OCI-LY3 (cell line): ENCODE data around the gene GNA12.

Experiments
- H2AFZ ChIP-seq: fragments of 200-600, 300-600 bp; shearing (Covaris generic); 2 replicates; pipeline ENCODE4 v1.6.0; 2014; ENCODE audit warnings: antibody characterized with exemption, low read depth, low read length
- H3K27ac ChIP-seq: fragments of 200-600, 300-600 bp; sonication (generic); 2 replicates; pipeline ENCODE4 v1.5.1; 2014; ENCODE audit warnings: mild to moderate bottlenecking, low read length, moderate library complexity, mixed read lengths
- H3K27me3 ChIP-seq: fragments of 200-600, 300-600 bp; sonication (generic); 2 replicates; pipeline ENCODE4 v1.6.1; 2014; ENCODE audit warnings: low read depth, low read length, mixed read lengths
- H3K36me3 ChIP-seq: fragments of 200-600, 300-600 bp; sonication (generic); replicated peaks from 2 replicates; pipeline ENCODE3; 2014; ENCODE audit warnings: low read depth, low read length, mixed read lengths
- H3K4me1 ChIP-seq: fragments of 300-600, 200-600 bp; sonication (generic); 2 replicates; pipeline ENCODE4 v1.6.1; 2014; ENCODE audit warnings: low read length, mixed read lengths
- H3K4me2 ChIP-seq: fragments of 200-600, 300-600 bp; sonication (generic); 2 replicates; pipeline ENCODE4 v1.6.1; 2014; ENCODE audit warnings: low read length, mixed read lengths
- H3K4me3 ChIP-seq: fragments of 300-600, 200-600 bp; sonication (generic); 2 replicates; pipeline ENCODE4 v1.5.1; 2014; ENCODE audit warnings: antibody characterized with exemption, mild to moderate bottlenecking, low read length, moderate library complexity
- H3K79me2 ChIP-seq: fragments of 300-600, 200-600 bp; shearing (Covaris generic); 2 replicates; pipeline ENCODE4 v1.6.1; 2014; ENCODE audit warnings: mild to moderate bottlenecking, low read length, mixed read lengths
- H3K9ac ChIP-seq: fragments of 300-600, 200-600 bp; shearing (Covaris generic); 2 replicates; pipeline ENCODE4 v1.6.0; 2014; ENCODE audit warnings: mild to moderate bottlenecking, low read length, moderate library complexity
- H3K9me3 ChIP-seq: fragments of 200-600, 300-600 bp; shearing (Covaris generic); 2 replicates; pipeline ENCODE4 v1.6.1; 2014; ENCODE audit warnings: low read length, mixed read lengths; ENCODE audit not compliant: insufficient read depth
- H4K20me1 ChIP-seq: fragments of 200-600, 300-600 bp; sonication (generic); 2 replicates; pipeline ENCODE4 v1.6.1; 2016; ENCODE audit warnings: low read length, mixed read lengths; ENCODE audit not compliant: insufficient read depth
- EZH2phosphoT487 ChIP-seq: fragments of 200-600 bp; shearing (Covaris generic); IDR thresholded peaks from 2 replicates; pipeline ENCODE4 v1.6.1; 2018; ENCODE audit warnings: antibody characterized with exemption, mixed run types, low read depth
- TF ChIP-seq, protein P1 (sequence below): fragments of 200-600, 300-600 bp; sonication (generic); IDR thresholded peaks from 2 replicates; pipeline ENCODE4 v1.5.1; 2014; ENCODE audit warnings: antibody characterized with exemption, low read length, low read depth

The GNA12 gene

DNA sequence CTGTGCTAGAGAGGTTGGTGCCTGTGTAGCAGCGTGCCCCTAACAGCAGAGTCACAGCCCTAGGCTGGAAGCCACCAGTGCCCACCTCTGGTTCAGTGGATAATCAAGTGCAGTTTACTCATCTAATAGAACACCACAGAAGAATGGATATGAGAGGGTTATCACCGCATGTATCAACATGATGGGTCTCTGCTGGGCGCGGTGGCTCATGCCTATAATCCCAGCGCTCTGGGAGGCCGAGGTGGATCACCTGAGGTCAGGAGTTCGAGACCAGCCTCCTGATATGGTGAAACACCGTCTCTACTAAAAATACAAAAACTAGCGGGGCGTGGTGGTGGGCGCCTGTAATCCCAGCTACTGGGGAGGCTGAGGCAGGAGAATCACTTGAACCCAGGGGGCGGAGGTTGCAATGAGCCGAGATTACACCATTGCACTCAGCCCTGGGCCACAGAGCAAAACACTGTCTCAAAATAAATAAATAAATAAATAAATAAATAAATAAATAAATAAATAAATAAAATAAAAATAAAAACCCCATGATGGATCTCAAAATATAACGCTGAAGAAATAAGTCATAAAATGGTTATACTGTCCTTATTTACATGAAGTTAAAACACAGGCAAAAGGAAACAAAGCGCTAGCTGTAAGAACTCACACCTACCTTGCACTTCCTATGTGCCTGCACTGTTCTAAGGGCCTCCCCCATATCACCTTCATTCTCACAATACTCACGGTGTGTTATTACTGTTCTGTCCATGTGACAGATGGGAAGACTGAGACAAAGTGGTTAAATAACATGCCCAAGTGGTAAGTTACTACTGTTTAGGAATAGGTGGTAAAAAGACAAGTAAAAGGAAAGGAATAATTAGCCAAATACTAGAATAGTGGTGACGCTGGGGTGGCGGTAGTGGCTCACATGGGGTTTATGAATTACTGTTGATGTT is 85.2 kb downstream of the GNA12 start:
- no peaks in the 10 kb centered on the region for H3K27me3 ChIP-seq
- peaks cover 10% of the 10 kb centered on the region for H3K36me3 ChIP-seq
- peak overlapping the region; percentile 78 for H3K4me2 ChIP-seq
- peak overlapping the region; percentile 44 for H3K9ac ChIP-seq
- H3K27ac ChIP-seq: peak overlapping the region; percentile 88
- H3K4me3 ChIP-seq: peak overlapping the region; percentile 62
- H2AFZ ChIP-seq: no peak overlapping the region
- H3K4me1 ChIP-seq: peaks cover 40% of the 10 kb centered on the region
- no peak for TF ChIP-seq EZH2phosphoT487
- TF ChIP-seq, protein P1, sequence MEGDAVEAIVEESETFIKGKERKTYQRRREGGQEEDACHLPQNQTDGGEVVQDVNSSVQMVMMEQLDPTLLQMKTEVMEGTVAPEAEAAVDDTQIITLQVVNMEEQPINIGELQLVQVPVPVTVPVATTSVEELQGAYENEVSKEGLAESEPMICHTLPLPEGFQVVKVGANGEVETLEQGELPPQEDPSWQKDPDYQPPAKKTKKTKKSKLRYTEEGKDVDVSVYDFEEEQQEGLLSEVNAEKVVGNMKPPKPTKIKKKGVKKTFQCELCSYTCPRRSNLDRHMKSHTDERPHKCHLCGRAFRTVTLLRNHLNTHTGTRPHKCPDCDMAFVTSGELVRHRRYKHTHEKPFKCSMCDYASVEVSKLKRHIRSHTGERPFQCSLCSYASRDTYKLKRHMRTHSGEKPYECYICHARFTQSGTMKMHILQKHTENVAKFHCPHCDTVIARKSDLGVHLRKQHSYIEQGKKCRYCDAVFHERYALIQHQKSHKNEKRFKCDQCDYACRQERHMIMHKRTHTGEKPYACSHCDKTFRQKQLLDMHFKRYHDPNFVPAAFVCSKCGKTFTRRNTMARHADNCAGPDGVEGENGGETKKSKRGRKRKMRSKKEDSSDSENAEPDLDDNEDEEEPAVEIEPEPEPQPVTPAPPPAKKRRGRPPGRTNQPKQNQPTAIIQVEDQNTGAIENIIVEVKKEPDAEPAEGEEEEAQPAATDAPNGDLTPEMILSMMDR: no peak
- H3K9me3 ChIP-seq: no peaks in the 10 kb centered on the region
- H3K79me2 ChIP-seq: peaks cover 8% of the 10 kb centered on the region; the same call in 1 of the 2 replicates
- H4K20me1 ChIP-seq: no peaks in the 10 kb centered on the region

DNA sequence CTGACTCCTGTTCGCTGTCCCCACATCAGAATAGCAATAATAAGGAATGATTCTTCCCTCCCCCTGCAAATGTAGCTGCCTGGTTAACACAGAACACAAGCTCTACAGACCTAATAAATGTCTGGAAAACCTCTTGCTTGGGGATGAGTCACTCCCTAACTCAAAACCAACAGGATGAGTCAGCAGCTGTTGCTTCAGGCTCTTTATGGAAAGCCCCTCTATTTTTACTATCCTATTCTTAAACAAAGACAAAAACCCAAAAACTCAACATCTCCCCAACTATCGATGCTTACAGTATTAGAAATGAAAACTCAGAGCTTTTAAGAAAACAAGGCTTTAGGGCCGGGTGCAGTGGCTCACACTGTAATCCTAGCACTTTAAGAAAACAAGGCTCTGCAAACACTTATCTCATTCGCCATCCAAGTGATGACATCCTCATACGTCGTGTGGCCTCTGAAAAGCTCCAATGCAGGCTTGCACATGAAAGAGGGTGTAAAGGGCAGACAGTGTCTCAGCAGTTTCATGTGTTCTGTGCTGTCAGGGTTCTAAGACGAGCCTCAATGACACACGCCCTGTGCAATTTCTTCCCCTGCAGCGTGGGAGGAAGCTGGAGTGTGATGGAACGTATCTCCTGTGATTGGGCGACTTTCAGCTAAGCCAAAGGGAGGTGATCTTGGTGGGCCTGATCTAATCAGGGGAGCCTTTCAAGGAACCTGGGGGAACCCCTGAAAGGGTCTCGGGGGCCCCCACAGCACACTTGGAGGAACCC is 86.0 kb downstream of the GNA12 start:
- peak overlapping the region; percentile 88 for H3K27ac ChIP-seq
- H2AFZ ChIP-seq: no peak overlapping the region
- no peak for TF ChIP-seq EZH2phosphoT487
- TF ChIP-seq, protein P1: no peak

DNA sequence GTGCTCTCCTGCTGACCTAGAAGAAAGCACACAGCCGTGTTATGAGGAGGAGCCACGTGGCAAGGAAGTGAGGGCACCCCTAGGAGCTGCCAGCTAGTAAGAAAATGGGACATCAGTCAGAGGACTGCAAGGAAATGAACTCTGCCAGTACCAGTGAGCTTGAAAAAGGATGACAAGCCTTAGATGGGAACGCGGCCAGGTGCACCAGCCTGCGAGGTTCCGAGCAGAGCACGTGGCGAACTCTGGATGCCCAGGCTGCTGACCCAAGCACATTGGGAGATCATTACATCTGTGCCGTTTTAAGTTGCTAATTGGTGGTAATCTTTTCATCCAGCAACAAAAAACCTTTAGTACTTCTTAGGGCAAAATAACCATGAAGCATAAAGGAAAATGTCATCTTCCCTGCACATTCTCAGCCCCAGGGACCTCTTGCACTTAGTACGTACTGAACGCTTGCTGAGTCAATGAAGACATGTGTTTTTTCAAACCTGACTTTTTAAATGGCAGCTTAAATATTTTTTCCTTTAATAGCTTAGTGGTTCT is 86.7 kb downstream of the GNA12 start:
- Histone ChIP-seq H3K9ac (peak overlapping the region; percentile 44; the same call in 1 of the 2 replicates), H3K79me2 (peaks cover 8% of the 10 kb centered on the region; the same call in 1 of the 2 replicates), H3K4me1 (peaks cover 54% of the 10 kb centered on the region), H2AFZ (no peak overlapping the region), H3K27me3 (no peaks in the 10 kb centered on the region), H3K4me3 (peak overlapping the region; percentile 62), H3K9me3 (no peaks in the 10 kb centered on the region), H4K20me1 (no peaks in the 10 kb centered on the region), H3K4me2 (peak overlapping the region; percentile 78), H3K27ac (peak overlapping the region; percentile 88), H3K36me3 (peaks cover 10% of the 10 kb centered on the region)
- TF ChIP-seq, protein P1: no peak
- TF ChIP-seq EZH2phosphoT487: no peak

More for the DNA sequence above, 86.0 kb downstream of the GNA12 start:
- H3K27me3 ChIP-seq: no peaks in the 10 kb centered on the region
- peaks cover 8% of the 10 kb centered on the region; the same call in 1 of the 2 replicates for H3K79me2 ChIP-seq
- peak overlapping the region; percentile 44 for H3K9ac ChIP-seq
- peaks cover 48% of the 10 kb centered on the region for H3K4me1 ChIP-seq
- H3K4me3 ChIP-seq: peak overlapping the region; percentile 62
- peak overlapping the region; percentile 78 for H3K4me2 ChIP-seq
- peaks cover 10% of the 10 kb centered on the region for H3K36me3 ChIP-seq
- no peaks in the 10 kb centered on the region for H4K20me1 ChIP-seq
- no peaks in the 10 kb centered on the region for H3K9me3 ChIP-seq
